GM18505 (cell line): ENCODE data around the gene MTARC2.

Source experiments
- ATAC-seq: cut with Tn5 transposase; IDR thresholded peaks from one replicate; pipeline ENCODE4 v1.9.1; 2021; ENCODE audit not compliant: unreplicated experiment
- POLR2A ChIP-seq: IDR thresholded peaks from 4 replicates; pipeline ENCODE4 v1.6.1; 2011; ENCODE audit warnings: borderline replicate concordance; ENCODE audit not compliant: insufficient read depth, insufficient read length; ENCODE audit errors: extremely low read depth

Gene MTARC2

DNA sequence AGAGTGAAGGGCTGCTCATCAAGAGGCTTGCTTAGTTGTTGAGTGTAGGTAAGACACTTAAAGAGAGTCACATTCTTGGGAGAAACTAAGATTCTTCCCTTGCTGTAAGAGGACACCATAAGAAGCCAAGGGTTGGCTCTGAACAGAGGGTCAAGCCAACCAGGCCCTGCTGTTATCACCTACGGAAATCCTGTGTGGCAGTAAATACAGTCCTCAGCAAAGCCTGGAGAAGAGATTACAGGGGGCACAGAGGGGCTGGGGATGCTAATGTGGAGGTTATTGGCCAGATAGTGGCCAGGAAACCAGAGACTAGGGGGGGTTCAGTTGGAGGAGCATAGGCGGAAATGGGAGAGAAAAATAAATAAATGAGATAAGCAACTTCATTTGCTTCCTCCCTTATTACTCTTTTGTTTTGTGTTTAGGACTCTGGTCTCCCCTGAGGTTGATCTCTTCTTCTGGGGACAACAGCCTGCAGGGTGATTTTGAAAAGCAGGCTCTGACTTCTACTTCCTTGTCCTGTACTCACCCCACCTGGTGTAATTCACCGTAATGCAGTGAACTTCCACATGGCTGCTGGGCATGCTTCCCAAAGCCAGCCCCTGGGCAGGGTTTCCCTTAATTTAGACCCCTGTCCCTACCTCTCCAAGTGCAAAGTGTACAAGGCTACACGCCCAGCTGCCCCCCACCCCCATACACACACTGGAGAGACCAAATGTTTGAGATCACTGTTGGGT lies 79.5 kb downstream of the MTARC2 start:
- ATAC-seq = no peak
- no peak for TF ChIP-seq POLR2A

DNA sequence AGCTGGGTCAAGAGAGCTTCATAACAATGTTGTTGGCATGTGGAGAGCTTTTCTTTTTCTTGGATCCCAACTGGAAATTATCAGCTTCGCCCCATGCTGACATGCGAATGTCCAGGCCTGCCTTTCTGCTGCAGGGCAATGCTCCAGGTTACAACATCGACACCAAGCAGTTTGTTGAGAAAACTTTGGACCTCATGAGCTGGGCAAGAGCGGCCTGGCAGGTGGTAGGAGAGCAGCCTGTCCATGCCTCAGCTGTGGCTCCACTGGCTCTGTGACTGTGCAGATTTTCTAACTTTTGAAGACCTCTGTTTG lies 80.0 kb downstream of the MTARC2 start:
- TF ChIP-seq POLR2A = no peak
- no peak for ATAC-seq

DNA sequence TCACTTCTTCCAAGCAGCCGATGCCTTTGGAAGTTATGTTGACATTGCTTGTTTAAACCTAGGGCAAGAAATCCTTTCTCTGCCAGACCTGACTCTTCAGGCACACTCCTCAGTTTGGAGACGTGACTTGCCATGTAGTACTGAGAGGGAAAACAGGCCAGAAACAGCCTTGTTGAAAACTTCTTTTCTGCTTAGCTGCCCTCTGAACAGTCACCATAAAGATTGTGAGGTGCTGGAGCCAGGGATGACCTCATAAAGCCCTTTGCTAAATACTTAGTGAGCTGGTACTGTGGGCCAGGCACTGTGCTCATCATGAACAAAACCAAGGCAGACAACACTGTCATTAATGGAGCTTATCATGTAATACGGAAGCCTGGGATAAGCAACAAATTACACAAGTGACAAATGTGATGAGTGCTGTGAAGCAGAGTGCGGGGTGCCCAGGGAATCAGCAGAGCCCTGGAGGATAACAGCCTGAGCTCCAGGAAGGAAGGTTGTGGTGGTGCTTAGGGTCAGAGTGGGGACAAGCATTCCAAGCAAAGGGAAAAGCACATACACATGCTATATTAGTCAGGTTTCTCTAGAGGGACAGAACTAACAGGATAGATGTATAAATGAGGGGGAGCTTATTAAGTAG lies 80.9 kb downstream of the MTARC2 start:
- no peak for ATAC-seq
- no peak for TF ChIP-seq POLR2A

DNA sequence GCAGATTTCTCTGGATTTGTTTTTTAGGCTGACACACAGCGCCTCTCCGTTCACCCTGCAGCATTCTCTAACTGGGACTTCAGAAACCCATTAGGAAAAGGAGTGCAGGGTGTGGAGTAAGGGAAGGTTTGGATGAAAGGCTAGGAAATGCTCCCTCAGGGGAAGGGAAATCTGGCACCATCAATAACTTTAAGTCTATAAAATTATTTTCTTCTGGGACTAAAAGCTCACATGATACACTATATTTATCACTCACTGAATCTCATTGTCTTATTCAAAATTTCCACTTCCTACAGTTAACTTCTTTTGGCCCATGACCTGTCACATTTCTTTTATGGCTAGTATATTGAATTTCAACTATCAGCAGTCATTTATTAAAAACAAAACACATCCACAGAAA lies 85.3 kb downstream of the MTARC2 start:
- no peak for ATAC-seq
- TF ChIP-seq POLR2A = no peak
